Hepatocyte (in vitro differentiated cells): ENCODE results near the gene DBP.

ENCODE experiments used
- CTCF ChIP-seq: fragments of 200-600 bp; sonication (generic); IDR thresholded peaks from 2 replicates; pipeline ENCODE4 v1.5.1; 2016; ENCODE audit warnings: antibody characterized with exemption, mild to moderate bottlenecking; ENCODE audit not compliant: poor library complexity
- EZH2 ChIP-seq: fragments of 200-600 bp; sonication (generic); IDR thresholded peaks from 2 replicates; pipeline ENCODE4 v1.6.1; 2016; ENCODE audit warnings: antibody characterized with exemption, mild to moderate bottlenecking, borderline replicate concordance
- EZH2phosphoT487 ChIP-seq: fragments of 200-600 bp; sonication (generic); IDR thresholded peaks from one replicate; pipeline ENCODE4 v1.6.1; 2018; ENCODE audit warnings: antibody characterized with exemption, mild to moderate bottlenecking, low read depth, moderate library complexity; ENCODE audit not compliant: unreplicated experiment, severe bottlenecking

DNA sequence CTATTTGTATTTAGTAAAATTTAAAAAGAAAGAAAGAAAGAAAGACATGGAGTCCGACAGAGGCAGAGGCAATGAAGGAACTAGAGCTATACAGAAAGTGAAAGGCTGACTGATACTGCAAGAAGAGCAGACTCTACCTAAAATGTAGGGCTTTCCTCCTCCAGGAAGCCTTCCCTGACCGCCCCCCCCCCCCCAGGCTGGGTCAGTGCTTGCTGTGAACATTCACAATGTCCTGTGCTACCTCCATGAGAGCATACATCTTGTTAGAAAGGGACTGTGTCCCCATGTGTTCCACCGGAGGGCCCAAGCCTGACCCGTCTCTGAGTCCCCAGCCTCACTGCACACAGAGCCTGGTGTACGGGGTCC is 14.5 kb upstream of the DBP start:
- no peak for TF ChIP-seq CTCF
- no peak for TF ChIP-seq EZH2
- no peak for TF ChIP-seq EZH2phosphoT487
